Measurements from ENCODE around the gene PEG3.

The PEG3 gene

GRCh38 chr19:56838024-56838908 lies 2.3 kb downstream of the PEG3 start:
- no peaks in the 10 kb centered on the region for H3K9me3 ChIP-seq (ENCODE audit: control insufficient read depth, low read length)
- peak overlapping the region; percentile 81 for H3K4me3 ChIP-seq (ENCODE audit: low read length)
- peak overlapping the region; percentile 79 for H3K9ac ChIP-seq (ENCODE audit: low read length)
- no peaks in the 10 kb centered on the region for H3K36me3 ChIP-seq (ENCODE audit: control insufficient read depth, insufficient read depth, low read length, severe bottlenecking)
- no peaks in the 10 kb centered on the region for H3K27me3 ChIP-seq (replicated peaks; ENCODE audit: control insufficient read depth, insufficient read depth, low read length)
- H3K4me1 ChIP-seq (ENCODE audit: control insufficient read depth, insufficient read depth, low read length): no peaks in the 10 kb centered on the region
- no peak for DNase-seq (ENCODE audit: low read depth)

GRCh38 chr19:56837492-56838023 lies 3.0 kb downstream of the PEG3 start:
- H3K9me3 ChIP-seq (ENCODE audit: control insufficient read depth, low read length): no peaks in the 10 kb centered on the region
- H3K4me1 ChIP-seq (ENCODE audit: control insufficient read depth, insufficient read depth, low read length): no peaks in the 10 kb centered on the region
- H3K9ac ChIP-seq (ENCODE audit: low read length): peak overlapping the region; percentile 64
- H3K4me3 ChIP-seq (ENCODE audit: low read length): peak overlapping the region; percentile 81
- no peaks in the 10 kb centered on the region for H3K36me3 ChIP-seq (ENCODE audit: control insufficient read depth, insufficient read depth, low read length, severe bottlenecking)
- DNase-seq (ENCODE audit: low read depth): no peak
- H3K27me3 ChIP-seq (replicated peaks; ENCODE audit: control insufficient read depth, insufficient read depth, low read length): no peaks in the 10 kb centered on the region

GRCh38 chr19:56837004-56837403 lies 3.5 kb downstream of the PEG3 start:
- H3K9me3 ChIP-seq (ENCODE audit: control insufficient read depth, low read length): no peaks in the 10 kb centered on the region
- no peaks in the 10 kb centered on the region for H3K4me1 ChIP-seq (ENCODE audit: control insufficient read depth, insufficient read depth, low read length)

GRCh38 chr19:56836059-56836458 lies 4.5 kb downstream of the PEG3 start:
- Histone ChIP-seq H3K36me3 (ENCODE audit: control insufficient read depth, insufficient read depth, low read length, severe bottlenecking) (no peaks in the 10 kb centered on the region), H3K9me3 (ENCODE audit: control insufficient read depth, low read length) (no peaks in the 10 kb centered on the region), H3K4me1 (ENCODE audit: control insufficient read depth, insufficient read depth, low read length) (no peaks in the 10 kb centered on the region), H3K4me3 (ENCODE audit: low read length) (no peak overlapping the region), H3K27me3 (replicated peaks; ENCODE audit: control insufficient read depth, insufficient read depth, low read length) (no peaks in the 10 kb centered on the region), H3K9ac (ENCODE audit: low read length) (no peak overlapping the region)
- no peak for DNase-seq (ENCODE audit: low read depth)

More at GRCh38 chr19:56837004-56837403, 3.5 kb downstream of the PEG3 start:
- H3K36me3 ChIP-seq (ENCODE audit: control insufficient read depth, insufficient read depth, low read length, severe bottlenecking): no peaks in the 10 kb centered on the region
- peak overlapping the region; percentile 64 for H3K9ac ChIP-seq (ENCODE audit: low read length)
- H3K27me3 ChIP-seq (replicated peaks; ENCODE audit: control insufficient read depth, insufficient read depth, low read length): no peaks in the 10 kb centered on the region
- no peak for DNase-seq (ENCODE audit: low read depth)
- peak overlapping the region; percentile 81 for H3K4me3 ChIP-seq (ENCODE audit: low read length)

GRCh38 chr19:56835401-56835800 lies 5.1 kb downstream of the PEG3 start:
- Histone ChIP-seq H3K9ac (ENCODE audit: low read length) (no peak overlapping the region), H3K4me3 (ENCODE audit: low read length) (no peak overlapping the region), H3K9me3 (ENCODE audit: control insufficient read depth, low read length) (no peaks in the 10 kb centered on the region), H3K27me3 (replicated peaks; ENCODE audit: control insufficient read depth, insufficient read depth, low read length) (no peaks in the 10 kb centered on the region), H3K4me1 (ENCODE audit: control insufficient read depth, insufficient read depth, low read length) (no peaks in the 10 kb centered on the region), H3K36me3 (ENCODE audit: control insufficient read depth, insufficient read depth, low read length, severe bottlenecking) (no peaks in the 10 kb centered on the region)
- no peak for DNase-seq (ENCODE audit: low read depth)

- H3K9me3 ChIP-seq (ENCODE audit: control insufficient read depth, low read length): no peaks in the 10 kb centered on the region
- no peak overlapping the region for H3K9ac ChIP-seq (ENCODE audit: low read length)
- no peaks in the 10 kb centered on the region for H3K27me3 ChIP-seq (replicated peaks; ENCODE audit: control insufficient read depth, insufficient read depth, low read length)
- no peaks in the 10 kb centered on the region for H3K4me1 ChIP-seq (ENCODE audit: control insufficient read depth, insufficient read depth, low read length)
- no peak for DNase-seq (ENCODE audit: low read depth)
- no peaks in the 10 kb centered on the region for H3K36me3 ChIP-seq (ENCODE audit: control insufficient read depth, insufficient read depth, low read length, severe bottlenecking)
- no peak overlapping the region for H3K4me3 ChIP-seq (ENCODE audit: low read length)
Observed at GRCh38 chr19:56834564-56835375, 5.8 kb downstream of the PEG3 start.

- no peak overlapping the region for H3K9ac ChIP-seq (ENCODE audit: low read length)
- no peak overlapping the region for H3K4me3 ChIP-seq (ENCODE audit: low read length)
- no peaks in the 10 kb centered on the region for H3K36me3 ChIP-seq (ENCODE audit: control insufficient read depth, insufficient read depth, low read length, severe bottlenecking)
- H3K27me3 ChIP-seq (replicated peaks; ENCODE audit: control insufficient read depth, insufficient read depth, low read length): no peaks in the 10 kb centered on the region
- no peak for DNase-seq (ENCODE audit: low read depth)
- no peaks in the 10 kb centered on the region for H3K9me3 ChIP-seq (ENCODE audit: control insufficient read depth, low read length)
- H3K4me1 ChIP-seq (ENCODE audit: control insufficient read depth, insufficient read depth, low read length): no peaks in the 10 kb centered on the region
Observed at GRCh38 chr19:56832352-56832928, 8.1 kb downstream of the PEG3 start.

GRCh38 chr19:56831255-56831654 lies 9.3 kb downstream of the PEG3 start:
- Histone ChIP-seq H3K4me3 (ENCODE audit: low read length) (no peak overlapping the region), H3K36me3 (ENCODE audit: control insufficient read depth, insufficient read depth, low read length, severe bottlenecking) (no peaks in the 10 kb centered on the region), H3K9me3 (ENCODE audit: control insufficient read depth, low read length) (no peaks in the 10 kb centered on the region), H3K27me3 (replicated peaks; ENCODE audit: control insufficient read depth, insufficient read depth, low read length) (no peaks in the 10 kb centered on the region), H3K9ac (ENCODE audit: low read length) (no peak overlapping the region), H3K4me1 (ENCODE audit: control insufficient read depth, insufficient read depth, low read length) (no peaks in the 10 kb centered on the region)
- DNase-seq (ENCODE audit: low read depth): no peak

GRCh38 chr19:56829596-56829995 lies 10.9 kb downstream of the PEG3 start:
- Histone ChIP-seq H3K27me3 (replicated peaks; ENCODE audit: control insufficient read depth, insufficient read depth, low read length) (no peaks in the 10 kb centered on the region), H3K36me3 (ENCODE audit: control insufficient read depth, insufficient read depth, low read length, severe bottlenecking) (no peaks in the 10 kb centered on the region), H3K9me3 (ENCODE audit: control insufficient read depth, low read length) (no peaks in the 10 kb centered on the region), H3K9ac (ENCODE audit: low read length) (no peak overlapping the region), H3K4me3 (ENCODE audit: low read length) (no peak overlapping the region), H3K4me1 (ENCODE audit: control insufficient read depth, insufficient read depth, low read length) (no peaks in the 10 kb centered on the region)
- DNase-seq (ENCODE audit: low read depth): no peak

GRCh38 chr19:56827708-56828107 lies 12.8 kb downstream of the PEG3 start:
- Histone ChIP-seq H3K27me3 (replicated peaks; ENCODE audit: control insufficient read depth, insufficient read depth, low read length) (no peaks in the 10 kb centered on the region), H3K4me3 (ENCODE audit: low read length) (no peak overlapping the region), H3K4me1 (ENCODE audit: control insufficient read depth, insufficient read depth, low read length) (no peaks in the 10 kb centered on the region), H3K9me3 (ENCODE audit: control insufficient read depth, low read length) (no peaks in the 10 kb centered on the region), H3K9ac (ENCODE audit: low read length) (no peak overlapping the region), H3K36me3 (ENCODE audit: control insufficient read depth, insufficient read depth, low read length, severe bottlenecking) (no peaks in the 10 kb centered on the region)
- no peak for DNase-seq (ENCODE audit: low read depth)

GRCh38 chr19:56823956-56824355 lies 16.6 kb downstream of the PEG3 start:
- H3K27me3 ChIP-seq (replicated peaks; ENCODE audit: control insufficient read depth, insufficient read depth, low read length): no peaks in the 10 kb centered on the region
- no peak overlapping the region for H3K9ac ChIP-seq (ENCODE audit: low read length)
- H3K4me3 ChIP-seq (ENCODE audit: low read length): no peak overlapping the region
- DNase-seq (ENCODE audit: low read depth): no peak
- H3K4me1 ChIP-seq (ENCODE audit: control insufficient read depth, insufficient read depth, low read length): no peaks in the 10 kb centered on the region
- no peaks in the 10 kb centered on the region for H3K36me3 ChIP-seq (ENCODE audit: control insufficient read depth, insufficient read depth, low read length, severe bottlenecking)
- H3K9me3 ChIP-seq (ENCODE audit: control insufficient read depth, low read length): no peaks in the 10 kb centered on the region
